Suprapubic skin (tissue), 4 donors: ENCODE results near the gene EEPD1.

ENCODE experiments used
- CTCF ChIP-seq, 2 donors: fragments of 200-600 bp in 1 of 2; fragments of 450-650 bp in 1 of 2; sonication (generic) in 1 of 2; IDR thresholded peaks; one replicate each; pipeline ENCODE4 v1.5.1; 2016 to 2019; ENCODE audit warnings: antibody characterized with exemption in 2 of 2, mild to moderate bottlenecking in 1 of 2, moderate library complexity in 1 of 2
- EP300 ChIP-seq: sonication (generic); formaldehyde crosslinking; IDR thresholded peaks from one replicate; pipeline ENCODE4 v1.6.1; 2017; ENCODE audit warnings: antibody characterized with exemption
- POLR2A ChIP-seq, 2 donors: fragments of 450-650 bp; IDR thresholded peaks; one replicate each; pipeline ENCODE4 v1.6.1; 2017; ENCODE audit warnings: antibody characterized with exemption in 2 of 2, mild to moderate bottlenecking in 2 of 2, moderate library complexity in 2 of 2
- POLR2AphosphoS5 ChIP-seq, 3 donors: sonication (generic); formaldehyde crosslinking; IDR thresholded peaks; one replicate each; pipeline ENCODE4 v1.6.1; 2017; ENCODE audit warnings: antibody characterized with exemption in 3 of 3

GRCh38 chr7:36217961-36218284 is 64.9 kb downstream of the EEPD1 start:
- TF ChIP-seq CTCF (IDR thresholded peaks at IDR 0.05) (no peak), POLR2AphosphoS5 (IDR thresholded peaks at IDR 0.05) (no peak), POLR2A (IDR thresholded peaks at IDR 0.05) (no peak), EP300 (no peak)
